Breast epithelium (tissue), 3 donors: ENCODE measurements around the gene MEF2D.

ENCODE experiments used
- POLR2A ChIP-seq: fragments of 450-650 bp; IDR thresholded peaks from one replicate; pipeline ENCODE4 v1.6.1; 2016; ENCODE audit warnings: antibody characterized with exemption, mild to moderate bottlenecking, moderate library complexity
- TF ChIP-seq, protein P1 (sequence below), 3 donors: fragments of 450-650 bp; IDR thresholded peaks; one replicate each; pipeline ENCODE4 v1.5.1; 2016 to 2017; ENCODE audit warnings: antibody characterized with exemption in 3 of 3, mild to moderate bottlenecking in 3 of 3, moderate library complexity in 3 of 3

DNA sequence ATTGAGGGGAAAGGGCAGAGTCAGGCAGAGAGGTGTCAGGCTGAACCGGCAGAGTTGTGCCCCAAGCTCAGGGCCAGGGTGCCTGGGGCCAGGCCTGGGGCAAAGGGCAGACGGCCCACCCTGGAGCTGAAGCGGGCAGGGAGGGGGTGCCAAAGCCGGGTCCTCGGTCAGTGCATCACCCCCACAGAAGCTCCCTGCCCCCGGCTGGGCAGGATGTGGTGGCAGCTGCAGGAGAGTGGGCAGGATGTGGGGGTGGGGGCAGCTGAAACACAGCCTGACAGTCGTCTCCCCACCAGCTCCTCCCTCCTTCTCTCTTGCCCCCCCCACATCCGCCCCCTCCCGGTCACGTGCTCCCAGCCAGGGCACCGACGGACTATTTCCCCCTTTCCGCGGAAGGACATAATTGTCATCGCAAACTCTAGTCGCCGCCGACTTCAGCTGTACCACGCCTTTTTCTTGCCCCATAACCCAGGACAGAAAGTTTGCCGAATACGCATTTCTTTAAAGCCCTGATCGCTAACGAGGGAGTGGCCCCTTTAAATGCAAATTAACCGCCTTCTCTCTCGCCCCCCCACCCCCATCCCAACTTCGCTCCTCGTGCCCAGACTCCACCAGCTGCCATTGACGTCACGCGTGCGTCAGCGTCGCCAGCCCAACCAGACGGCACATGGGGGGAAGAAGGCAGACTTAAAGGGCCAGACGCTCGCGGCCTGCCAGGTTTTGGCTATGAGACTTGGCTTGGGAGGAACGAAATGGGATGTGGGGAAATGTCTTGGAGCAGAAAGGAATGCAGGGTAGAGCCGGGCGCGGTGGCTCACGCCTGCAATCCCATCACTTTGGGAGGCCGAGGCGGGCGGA is 4.5 kb upstream of the MEF2D start:
- TF ChIP-seq, protein P1, sequence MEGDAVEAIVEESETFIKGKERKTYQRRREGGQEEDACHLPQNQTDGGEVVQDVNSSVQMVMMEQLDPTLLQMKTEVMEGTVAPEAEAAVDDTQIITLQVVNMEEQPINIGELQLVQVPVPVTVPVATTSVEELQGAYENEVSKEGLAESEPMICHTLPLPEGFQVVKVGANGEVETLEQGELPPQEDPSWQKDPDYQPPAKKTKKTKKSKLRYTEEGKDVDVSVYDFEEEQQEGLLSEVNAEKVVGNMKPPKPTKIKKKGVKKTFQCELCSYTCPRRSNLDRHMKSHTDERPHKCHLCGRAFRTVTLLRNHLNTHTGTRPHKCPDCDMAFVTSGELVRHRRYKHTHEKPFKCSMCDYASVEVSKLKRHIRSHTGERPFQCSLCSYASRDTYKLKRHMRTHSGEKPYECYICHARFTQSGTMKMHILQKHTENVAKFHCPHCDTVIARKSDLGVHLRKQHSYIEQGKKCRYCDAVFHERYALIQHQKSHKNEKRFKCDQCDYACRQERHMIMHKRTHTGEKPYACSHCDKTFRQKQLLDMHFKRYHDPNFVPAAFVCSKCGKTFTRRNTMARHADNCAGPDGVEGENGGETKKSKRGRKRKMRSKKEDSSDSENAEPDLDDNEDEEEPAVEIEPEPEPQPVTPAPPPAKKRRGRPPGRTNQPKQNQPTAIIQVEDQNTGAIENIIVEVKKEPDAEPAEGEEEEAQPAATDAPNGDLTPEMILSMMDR (IDR thresholded peaks at IDR 0.05): no peak
- no peak for TF ChIP-seq POLR2A
